ENCODE data around the gene RPS19BP1.

- TF ChIP-seq POLR2A (IDR thresholded peaks at IDR 0.05), result no peak
- TF ChIP-seq POLR2AphosphoS5 (IDR thresholded peaks at IDR 0.05), result no peak
- TF ChIP-seq EP300 (IDR thresholded peaks at IDR 0.05), result no peak
- TF ChIP-seq CTCF (IDR thresholded peaks at IDR 0.05), result no peak
Observed at GRCh38 chr22:39524089-39524752, 8.3 kb downstream of the RPS19BP1 start.

Data from gastroesophageal sphincter (tissue), 3 donors.